SK-N-MC (cell line): ENCODE data around the gene JOSD2.

Experiments
- EZH2 ChIP-seq: fragments of 200-600 bp; sonication (generic); IDR thresholded peaks from one replicate; pipeline ENCODE4 v1.6.1; 2017; ENCODE audit warnings: antibody characterized with exemption
- POLR2AphosphoS5 ChIP-seq: IDR thresholded peaks from 2 replicates; pipeline ENCODE4 v1.6.1; 2012; ENCODE audit warnings: mild to moderate bottlenecking, low read depth, low read length, borderline replicate concordance

DNA sequence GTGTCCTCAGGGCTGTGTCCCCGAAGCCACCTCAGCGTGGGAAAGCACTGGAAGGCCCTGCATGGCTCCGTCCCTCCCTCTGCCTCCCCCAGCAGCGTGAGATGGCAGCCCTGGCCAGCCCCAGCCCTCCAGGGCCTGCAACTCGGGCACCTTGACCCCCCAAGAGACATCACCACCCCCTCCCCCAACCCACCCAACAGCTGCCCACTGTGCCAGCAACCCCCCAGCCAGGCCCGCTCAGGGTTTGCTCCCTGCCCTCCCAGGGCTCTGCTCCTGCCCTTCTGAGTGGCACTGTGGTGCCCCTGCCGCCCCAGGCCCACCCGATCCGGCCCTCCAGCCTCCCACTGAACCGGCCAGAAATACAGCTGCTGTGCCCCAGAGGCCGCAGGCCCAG, 4.2 kb upstream of the JOSD2 start:
- TF ChIP-seq EZH2, result no peak
- no peak for TF ChIP-seq POLR2AphosphoS5
